Fibroblast of peridontal ligament (primary cell): ENCODE results near the gene TMEM201.

Experiments used
- DNase-seq: peaks from one replicate; pipeline ENCODE4 v3.0.0-alpha.2; 2010; ENCODE audit errors: extremely low read depth

Gene TMEM201

GRCh38 chr1:9600861-9601834, 12.4 kb downstream of the TMEM201 start:
- DNase-seq = no peak

- DNase-seq = no peak
Measured at GRCh38 chr1:9601942-9602793, 13.5 kb downstream of the TMEM201 start.

DNA sequence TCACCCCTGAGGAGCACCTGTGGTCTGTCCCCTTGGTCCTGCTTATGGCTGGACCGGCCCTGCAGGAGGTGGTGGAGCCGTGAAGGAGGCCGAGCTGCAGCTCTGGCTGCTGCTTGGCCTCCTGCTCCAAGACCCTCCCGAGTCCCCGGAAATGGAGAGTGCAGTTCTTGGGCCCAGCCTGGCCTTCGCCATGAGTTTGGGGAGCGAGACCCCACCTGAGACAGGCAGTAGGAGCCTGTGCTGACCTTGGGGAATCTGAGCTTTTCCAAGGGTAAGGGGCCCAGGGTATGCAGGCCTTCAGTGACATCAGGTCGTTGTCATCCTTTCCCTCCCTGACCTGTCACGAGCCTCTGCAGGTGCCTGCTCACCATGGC, 14.1 kb downstream of the TMEM201 start:
- no peak for DNase-seq

DNA sequence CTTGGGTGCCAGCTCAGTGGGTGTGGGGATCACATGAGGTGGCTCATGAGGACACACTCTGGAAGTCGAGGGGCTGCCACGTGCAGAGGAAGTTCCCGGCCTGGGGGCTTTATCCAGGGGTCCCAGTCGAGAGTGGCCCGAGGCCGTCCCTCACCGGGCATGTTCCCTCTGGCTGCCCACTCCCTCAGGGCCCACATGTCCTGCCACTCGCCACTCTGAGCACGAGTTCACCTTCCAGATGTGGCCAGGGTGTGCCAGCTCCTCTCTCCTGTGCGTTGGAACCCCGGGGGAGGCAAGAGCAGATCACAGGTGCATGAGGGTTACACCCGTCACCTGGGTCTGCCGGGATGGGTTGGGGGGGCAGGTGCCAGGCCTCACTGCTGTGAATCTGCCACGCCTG, 14.6 kb downstream of the TMEM201 start:
- DNase-seq = no peak

- no peak for DNase-seq
Measured at GRCh38 chr1:9603766-9604753, 15.3 kb downstream of the TMEM201 start.

- DNase-seq = no peak
Measured at GRCh38 chr1:9604836-9605235, 16.1 kb downstream of the TMEM201 start.

DNA sequence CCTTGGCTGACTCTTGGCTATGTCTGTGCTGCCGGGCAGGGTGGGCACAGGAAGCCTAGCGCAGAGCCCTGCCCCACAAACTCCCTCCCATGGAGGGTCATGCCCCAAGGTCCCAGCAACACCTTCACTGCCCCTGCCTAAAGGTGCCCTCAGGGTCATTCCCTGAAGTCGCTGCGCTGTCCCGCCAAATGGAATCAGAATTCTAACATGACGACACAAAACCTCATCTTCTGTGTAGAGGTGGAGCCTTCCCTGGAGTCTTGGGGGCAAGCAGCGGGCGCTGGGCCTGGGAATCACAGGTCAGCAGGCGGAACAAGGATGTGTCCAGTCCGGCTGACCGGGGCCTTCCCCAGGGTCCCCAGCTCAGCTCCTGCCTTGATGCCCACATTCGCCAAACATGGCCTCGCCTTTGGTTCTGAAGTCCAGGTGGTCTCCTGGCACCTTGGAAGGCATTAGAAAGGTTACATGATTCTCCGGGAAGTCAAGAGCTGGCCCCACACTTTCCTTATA, 17.3 kb downstream of the TMEM201 start:
- no peak for DNase-seq

DNA sequence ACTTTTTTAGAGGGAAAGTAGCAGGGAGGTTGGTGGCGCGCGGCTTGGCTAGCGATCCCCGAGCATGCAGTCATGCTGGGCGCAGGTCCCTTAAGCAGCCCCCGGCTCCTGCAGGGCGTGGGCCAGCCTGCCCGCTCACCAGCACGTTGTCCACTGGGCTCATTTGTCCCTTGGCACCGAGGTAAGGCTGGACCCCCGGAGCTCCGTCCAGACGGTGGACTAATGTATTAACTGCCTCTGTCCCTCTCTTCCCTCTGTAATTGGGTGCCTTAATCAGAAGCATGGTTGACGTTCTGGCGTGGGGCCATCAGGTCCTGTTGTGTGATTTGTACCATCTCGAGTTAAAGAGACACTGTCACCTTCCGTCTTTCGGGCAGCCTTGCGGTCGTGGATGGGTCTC, 17.7 kb downstream of the TMEM201 start:
- no peak for DNase-seq

- DNase-seq = no peak
Measured at GRCh38 chr1:9606948-9607347, 18.2 kb downstream of the TMEM201 start.

GRCh38 chr1:9607352-9607751, 18.6 kb downstream of the TMEM201 start:
- DNase-seq = no peak

DNA sequence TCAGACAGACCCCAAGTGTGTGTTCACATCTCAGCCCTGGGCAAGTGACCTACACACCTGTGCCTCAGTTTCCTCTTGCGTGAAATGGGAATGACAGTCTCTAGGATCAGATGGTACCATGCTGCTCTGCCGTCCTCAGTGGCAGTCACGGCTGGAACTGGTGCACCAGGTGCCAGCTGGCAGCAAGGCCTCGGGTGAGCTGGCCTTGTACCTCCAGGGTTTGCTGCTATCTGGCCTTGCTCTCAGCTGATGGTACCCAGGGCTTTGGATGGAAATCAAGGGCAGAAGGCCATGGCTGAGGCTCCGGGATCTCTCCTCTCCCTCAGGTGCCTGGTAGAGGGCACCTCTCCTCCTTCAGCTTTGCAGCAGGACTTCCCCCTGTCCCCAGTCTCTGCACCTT, 21.3 kb downstream of the TMEM201 start:
- DNase-seq = no peak

DNA sequence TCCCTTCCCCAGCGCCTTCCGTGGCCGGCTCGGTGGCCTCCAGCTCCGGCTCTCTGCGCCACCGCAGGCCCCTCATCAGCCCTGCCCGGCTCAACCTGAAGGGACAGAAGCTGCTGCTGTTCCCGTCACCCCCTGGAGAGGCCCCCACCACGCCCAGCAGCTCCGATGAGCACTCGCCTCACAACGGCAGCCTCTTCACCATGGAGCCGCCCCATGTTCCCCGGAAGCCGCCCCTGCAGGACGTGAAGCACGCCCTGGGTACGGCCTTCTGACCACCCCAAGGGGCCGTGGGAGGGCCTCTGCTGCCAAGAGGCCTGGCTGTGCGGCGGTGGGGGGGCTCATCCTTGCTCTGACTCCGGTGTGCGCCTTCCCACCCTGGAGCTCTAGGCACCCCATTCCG, 21.8 kb downstream of the TMEM201 start:
- DNase-seq = no peak

DNA sequence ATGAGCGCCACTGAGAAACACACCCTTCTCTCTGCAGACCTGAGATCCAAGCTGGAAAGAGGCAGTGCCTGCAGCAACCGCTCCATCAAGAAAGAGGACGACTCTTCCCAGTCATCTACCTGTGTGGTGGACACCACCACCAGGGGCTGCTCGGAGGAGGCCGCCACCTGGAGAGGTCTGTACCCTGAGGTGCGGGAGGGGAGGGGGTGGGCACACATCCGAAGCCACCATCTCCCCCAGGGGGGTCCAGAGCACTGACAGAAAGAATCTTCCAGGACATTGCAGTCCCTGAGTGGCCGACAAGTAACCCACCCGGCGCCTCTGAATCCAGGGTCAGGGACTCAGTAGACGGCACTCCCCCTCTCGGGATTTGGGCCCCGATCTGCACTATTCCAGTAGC, 23.0 kb downstream of the TMEM201 start:
- DNase-seq = no peak

DNA sequence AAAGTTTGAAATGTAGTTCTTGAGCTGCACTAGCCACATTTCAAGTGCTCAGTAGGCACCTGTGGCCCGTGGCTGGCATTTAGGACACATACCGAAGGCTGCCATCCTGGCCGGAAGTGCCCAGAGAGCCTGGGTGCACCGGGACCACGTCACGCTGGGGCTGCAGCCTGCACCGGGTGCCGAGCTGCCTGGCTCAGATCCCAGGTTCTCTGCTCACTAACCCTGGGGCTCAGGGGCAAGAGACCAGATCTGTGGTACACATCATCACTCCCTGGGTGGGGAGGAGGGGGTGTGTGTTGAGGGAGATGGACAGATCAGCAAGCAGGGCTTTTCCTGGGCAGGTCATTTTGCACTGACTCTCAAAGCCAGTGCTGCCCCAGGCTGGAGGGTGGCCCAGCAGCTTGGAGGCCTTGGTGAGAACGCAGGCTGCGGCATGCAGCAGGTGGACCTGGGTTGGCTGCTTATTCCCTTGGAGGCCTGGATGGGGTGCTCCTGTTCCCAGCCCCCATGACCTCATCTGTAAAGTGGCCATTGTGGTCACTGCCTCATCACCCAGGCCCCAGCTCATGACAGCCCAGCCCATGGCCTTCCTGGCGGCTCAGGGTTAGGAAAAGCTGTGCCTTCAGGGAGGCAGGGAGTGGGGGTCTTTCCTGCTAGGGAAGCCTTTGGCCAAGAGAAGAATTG, 23.6 kb downstream of the TMEM201 start:
- no peak for DNase-seq

GRCh38 chr1:9612871-9613624, 24.3 kb downstream of the TMEM201 start:
- no peak for DNase-seq

GRCh38 chr1:9613625-9614299, 25.1 kb downstream of the TMEM201 start:
- no peak for DNase-seq

- peak; percentile 27 for DNase-seq
Measured at GRCh38 chr1:9615316-9616063, 26.8 kb downstream of the TMEM201 start.

DNA sequence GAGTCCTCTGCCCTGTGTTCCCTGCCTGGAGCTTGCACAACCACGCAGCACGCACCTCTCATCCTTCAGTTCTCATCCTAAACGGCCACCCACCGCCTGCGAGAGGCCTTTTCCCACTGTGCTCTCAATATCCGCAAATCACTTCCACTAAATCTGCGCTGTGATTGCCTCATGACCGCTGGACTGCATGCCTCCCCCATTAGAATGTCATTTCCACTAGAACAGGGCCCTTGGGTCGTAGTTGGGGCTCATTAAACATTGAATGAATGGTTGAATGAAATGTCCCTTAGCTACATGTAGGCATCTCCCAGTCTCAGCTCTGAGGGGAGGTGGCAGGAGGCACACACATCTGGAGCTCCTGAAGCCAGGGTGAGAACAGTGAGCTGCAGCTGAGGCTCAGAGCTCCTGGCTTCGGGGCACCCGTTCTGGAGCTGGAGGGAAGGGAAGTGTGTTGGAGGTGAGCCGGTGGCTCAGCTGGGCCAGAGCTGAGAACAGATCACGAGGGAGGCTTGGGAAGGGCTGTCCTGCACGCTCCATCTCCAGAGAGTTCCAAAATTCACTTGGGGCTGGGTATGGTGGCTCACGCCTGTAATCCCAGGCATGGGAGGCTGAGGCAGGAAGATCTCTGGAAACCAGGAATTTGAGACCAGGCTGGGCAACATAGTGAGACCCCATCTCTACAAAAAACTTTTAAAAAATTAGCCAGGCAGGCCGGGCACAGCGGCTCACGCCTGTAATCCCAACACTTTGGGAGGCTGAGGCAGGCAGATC, 30.4 kb downstream of the TMEM201 start:
- no peak for DNase-seq
